Esophagus squamous epithelium (tissue), 4 donors: ENCODE results near the gene LIN7C.

Experiments used
- POLR2A ChIP-seq, 4 donors: fragments of 450-650 bp; IDR thresholded peaks; one replicate each; pipeline ENCODE4 v1.6.1; 2017; ENCODE audit warnings: antibody characterized with exemption in 4 of 4, mild to moderate bottlenecking in 4 of 4, moderate library complexity in 3 of 4
- TF ChIP-seq, protein P1 (sequence below), 6 experiments: fragments of 450-650 bp in 4 of 6; fragments of 200-600 bp in 2 of 6; sonication (generic) in 2 of 6; IDR thresholded peaks; one replicate each; pipeline ENCODE4 v1.5.1; 2016 to 2019; ENCODE audit warnings: antibody characterized with exemption in 6 of 6, mild to moderate bottlenecking in 4 of 6, moderate library complexity in 4 of 6

DNA sequence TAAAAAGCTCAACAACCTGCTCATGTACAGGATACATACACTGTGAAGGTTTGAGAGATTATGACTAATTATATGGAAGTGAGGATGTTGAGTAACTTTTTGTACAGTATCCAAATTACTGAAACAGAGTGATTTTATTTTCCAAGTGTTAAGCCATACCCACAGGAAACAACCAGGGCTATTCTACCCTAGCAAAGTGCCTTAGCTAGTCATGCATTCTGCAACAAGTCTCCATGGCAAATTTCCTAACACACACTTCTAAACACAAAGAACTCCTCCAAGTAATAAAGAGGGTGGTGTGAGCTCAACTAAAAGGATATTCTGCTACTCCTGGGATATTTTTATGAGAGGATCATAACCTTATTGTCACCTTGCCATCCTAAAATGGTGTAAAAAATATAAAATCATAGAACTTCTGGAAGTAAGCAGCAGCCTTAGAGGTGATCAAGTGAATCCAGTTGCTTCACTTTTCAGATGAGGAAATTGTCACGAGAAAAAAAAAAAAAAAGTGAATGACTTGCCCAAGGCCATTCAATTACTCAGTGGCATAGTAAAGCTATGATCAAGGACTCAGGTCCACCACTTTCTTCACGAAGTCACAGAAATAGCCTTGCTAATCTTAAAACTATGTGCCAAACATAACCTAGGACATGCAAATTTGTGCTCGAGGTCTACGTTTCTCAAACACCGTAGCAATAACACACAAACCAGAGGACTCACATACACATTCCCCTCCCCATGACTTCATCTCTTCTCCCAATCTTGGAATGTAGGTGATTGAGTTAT lies 38.2 kb downstream of the LIN7C start:
- peak in 1 of 4 donors; percentile 8 for TF ChIP-seq POLR2A (IDR thresholded peaks at IDR 0.05)
- TF ChIP-seq, protein P1, sequence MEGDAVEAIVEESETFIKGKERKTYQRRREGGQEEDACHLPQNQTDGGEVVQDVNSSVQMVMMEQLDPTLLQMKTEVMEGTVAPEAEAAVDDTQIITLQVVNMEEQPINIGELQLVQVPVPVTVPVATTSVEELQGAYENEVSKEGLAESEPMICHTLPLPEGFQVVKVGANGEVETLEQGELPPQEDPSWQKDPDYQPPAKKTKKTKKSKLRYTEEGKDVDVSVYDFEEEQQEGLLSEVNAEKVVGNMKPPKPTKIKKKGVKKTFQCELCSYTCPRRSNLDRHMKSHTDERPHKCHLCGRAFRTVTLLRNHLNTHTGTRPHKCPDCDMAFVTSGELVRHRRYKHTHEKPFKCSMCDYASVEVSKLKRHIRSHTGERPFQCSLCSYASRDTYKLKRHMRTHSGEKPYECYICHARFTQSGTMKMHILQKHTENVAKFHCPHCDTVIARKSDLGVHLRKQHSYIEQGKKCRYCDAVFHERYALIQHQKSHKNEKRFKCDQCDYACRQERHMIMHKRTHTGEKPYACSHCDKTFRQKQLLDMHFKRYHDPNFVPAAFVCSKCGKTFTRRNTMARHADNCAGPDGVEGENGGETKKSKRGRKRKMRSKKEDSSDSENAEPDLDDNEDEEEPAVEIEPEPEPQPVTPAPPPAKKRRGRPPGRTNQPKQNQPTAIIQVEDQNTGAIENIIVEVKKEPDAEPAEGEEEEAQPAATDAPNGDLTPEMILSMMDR (IDR thresholded peaks at IDR 0.05) = no peak
